GM21737 (cell line): ENCODE data around the gene BCO1.

ENCODE experiments used
- ATAC-seq: cut with Tn5 transposase; IDR thresholded peaks from one replicate; pipeline ENCODE4 v1.9.1; 2021; ENCODE audit warnings: mild to moderate bottlenecking, moderate library complexity; ENCODE audit not compliant: unreplicated experiment

BCO1 gene

DNA sequence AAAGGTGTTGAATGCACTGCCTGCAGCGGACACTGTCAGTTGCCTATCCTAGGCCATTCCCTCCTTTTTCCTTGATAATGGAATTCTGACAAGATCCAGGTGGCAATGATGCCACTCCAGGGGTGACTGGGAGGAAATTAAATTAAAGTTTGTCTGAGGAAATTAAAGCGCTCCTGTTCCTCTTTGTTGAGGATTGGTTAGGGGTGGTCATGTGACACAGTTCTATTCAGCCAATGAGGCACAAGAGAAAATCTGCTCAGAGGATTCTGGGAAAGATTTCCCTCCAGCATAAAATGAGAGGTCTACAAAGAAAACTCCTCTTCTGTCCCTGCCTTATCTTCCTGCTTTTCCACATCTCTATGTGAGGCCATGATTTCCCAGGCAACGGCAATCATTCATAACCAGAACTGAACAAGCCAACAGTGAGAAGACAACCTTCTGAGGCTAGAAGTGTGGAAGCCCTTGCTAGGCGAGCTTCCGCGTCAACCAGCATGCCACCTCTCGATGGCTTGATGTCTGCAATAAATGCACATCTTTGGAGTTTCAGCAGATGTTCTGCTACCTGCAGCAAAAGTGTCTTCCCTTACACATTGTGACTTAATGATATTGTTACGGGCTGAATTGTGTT, 5.6 kb upstream of the BCO1 start:
- ATAC-seq, result no peak

DNA sequence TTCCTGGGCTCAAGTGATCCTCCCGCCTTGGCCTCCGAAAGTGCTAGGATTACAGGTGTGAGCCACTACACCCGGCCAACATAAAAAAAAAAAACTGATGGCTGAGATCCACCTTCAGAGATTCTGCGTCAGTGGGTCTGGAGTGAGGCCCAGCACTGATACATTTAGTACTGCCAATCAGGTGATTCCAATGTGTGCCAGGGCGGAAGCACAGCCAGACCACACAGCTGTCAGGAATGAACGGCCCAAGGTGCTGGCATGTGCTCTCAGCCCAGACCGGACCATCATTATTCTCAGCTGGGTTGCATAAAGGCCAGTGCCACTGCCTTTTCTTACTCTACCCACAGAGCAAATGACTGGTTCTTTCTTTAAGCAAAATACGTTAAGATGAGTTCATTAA, 1.2 kb upstream of the BCO1 start:
- no peak for ATAC-seq

DNA sequence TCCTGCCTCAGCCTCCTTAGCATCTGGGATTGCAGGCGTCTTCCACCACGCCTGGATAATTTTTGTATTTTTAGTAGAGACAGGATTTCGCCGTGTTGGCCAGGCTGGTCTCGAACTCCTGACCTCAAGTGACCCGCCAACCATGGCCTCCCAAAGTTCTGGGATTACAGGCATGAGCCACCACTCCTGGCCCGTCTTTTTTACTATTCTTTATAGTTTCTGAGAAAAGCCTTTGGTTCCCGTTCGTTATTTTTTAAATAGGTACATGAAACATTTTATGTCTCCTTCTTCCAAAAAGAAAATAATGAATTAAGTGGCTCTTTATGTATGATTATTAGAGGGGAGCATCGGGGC, 570 bp upstream of the BCO1 start:
- ATAC-seq, result no peak

DNA sequence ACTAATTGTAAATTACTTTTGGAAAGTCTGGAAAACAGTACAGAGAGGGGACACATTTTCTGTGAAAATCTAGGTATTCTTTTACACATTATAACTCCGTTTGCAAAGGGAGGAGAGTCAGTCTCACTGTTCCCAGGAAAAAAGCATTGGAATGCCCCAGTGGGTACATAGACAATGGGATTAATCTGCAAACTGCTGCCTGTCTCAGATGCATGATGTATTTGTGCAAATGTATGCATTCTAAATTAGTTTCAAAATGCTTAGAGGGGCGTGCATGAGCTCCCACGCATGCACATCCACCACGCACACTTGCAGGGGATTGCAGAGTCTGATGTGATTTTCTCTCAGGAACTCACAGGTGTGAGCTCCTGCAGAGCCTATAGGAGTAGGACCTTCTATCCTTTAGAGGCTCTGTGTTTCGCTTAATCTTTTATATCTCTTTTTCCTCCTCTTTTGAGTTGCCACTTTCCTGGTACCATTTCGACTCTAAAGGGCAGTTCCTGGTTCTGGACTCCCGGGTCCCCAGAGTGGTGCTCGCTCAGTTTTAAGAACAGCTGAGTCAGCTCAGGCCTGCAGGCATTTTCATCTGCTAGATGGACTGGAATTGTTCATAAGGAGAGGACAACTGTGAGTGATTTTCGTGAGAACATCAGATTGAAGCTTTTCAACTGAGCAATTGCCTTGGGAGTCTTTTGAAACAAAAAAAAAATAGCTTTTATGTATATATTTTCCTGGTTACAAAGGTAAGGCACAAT, 1.1 kb downstream of the BCO1 start:
- ATAC-seq, result no peak

DNA sequence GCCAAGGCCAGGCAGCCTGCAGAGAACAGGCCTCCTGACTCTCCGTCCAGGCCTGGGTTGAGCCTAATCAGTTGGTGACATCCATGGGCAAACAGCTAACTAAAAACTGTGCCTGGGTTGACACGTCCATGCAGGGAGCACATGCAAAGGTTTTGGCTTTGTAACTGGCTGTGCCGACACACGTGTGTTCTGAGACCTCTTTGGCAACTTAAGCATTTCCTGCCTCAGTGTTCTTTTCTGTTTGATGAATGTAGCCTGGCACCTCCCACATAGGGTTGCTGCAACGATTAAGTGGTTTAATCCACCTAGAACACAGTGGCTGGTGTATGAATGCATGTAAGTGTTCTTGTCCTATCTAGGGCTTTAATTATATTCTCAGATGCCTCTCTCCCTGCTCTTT, 3.2 kb downstream of the BCO1 start:
- no peak for ATAC-seq

DNA sequence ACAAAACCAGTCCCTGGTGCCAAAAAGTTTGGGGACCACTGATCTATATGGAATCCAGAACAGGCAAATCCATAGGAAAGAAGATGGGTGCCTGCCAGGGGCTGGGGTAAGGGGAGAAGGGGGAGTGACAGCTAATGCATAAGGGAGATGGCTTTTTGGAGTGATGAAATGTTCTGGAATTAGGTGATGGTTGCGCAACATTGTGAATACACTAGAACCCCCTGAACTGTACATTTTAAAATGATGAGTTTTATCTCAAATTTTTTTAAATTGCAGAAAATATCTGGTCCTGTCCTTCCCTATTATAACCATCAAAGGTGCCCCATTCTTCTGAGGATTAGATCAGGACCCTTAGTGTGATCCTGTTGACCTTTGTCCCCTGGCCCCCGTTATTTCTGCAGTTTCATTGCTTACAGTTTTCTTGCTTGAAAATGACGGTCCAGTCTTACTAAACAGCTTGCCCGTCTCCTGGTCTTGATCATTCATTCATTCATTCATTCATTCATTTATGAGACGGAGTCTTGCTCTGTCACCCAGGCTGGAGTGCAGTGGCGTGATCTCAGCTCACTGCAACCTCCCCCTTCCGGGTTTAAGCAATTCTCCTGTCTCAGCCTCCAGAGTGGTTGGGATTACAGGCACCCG, 4.6 kb downstream of the BCO1 start:
- no peak for ATAC-seq

DNA sequence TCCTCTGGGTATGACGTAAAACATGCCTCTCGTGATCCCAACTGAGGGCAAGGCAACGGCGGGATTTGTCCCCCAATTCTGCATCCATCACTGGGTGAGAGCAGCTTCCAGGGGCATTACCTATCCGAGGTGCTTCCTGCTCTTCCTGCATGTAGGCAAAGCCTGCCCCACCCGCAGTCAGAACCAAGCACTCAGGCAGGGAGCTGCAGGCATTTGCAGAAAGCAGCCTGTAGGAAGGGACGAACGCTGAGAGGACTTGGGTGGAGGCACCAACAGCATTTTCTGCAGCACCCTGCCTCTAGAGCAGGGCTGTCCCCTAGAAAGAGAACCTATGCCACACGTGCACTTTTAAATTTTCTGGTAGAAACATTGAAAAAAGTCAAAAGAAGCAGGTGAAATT, 5.5 kb downstream of the BCO1 start:
- no peak for ATAC-seq

DNA sequence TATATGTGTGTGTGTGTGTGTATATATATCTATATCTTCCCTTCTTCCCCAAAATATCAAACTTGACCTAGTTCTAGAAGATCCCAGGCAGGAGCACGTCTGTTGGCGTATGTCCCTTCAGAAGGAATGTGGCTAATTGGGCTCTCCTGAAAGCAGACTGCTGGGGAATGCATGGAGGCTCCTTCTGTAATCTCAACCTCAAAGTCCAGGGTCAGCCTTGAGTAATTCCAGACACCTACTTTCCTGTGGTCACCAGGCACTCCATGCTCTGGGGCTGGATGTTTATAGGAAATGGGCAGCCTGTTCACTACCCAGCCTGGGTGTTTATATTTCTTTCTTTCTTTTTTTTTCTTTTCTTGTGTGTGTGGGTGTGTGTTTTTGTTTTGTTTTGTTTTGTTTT, 13.4 kb downstream of the BCO1 start:
- no peak for ATAC-seq

DNA sequence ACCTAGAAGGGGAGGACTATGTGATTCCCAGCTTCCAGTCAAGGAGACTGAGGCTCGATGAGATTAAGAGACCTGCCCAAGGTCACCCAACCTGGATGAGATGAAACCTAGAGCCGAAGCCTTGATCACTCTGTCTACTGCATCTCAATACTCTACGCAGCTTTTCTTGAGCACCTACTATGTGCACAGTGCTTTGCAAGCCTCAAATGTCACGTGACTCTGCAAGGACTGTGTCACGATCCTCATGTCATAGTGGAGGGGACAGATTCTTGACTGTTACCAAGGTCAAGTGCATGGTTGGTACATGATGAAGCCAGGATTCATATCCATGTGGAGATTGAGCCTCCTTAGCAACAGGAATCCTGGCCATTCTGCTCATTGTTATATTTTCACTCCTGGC, 14.7 kb downstream of the BCO1 start:
- ATAC-seq, result no peak

DNA sequence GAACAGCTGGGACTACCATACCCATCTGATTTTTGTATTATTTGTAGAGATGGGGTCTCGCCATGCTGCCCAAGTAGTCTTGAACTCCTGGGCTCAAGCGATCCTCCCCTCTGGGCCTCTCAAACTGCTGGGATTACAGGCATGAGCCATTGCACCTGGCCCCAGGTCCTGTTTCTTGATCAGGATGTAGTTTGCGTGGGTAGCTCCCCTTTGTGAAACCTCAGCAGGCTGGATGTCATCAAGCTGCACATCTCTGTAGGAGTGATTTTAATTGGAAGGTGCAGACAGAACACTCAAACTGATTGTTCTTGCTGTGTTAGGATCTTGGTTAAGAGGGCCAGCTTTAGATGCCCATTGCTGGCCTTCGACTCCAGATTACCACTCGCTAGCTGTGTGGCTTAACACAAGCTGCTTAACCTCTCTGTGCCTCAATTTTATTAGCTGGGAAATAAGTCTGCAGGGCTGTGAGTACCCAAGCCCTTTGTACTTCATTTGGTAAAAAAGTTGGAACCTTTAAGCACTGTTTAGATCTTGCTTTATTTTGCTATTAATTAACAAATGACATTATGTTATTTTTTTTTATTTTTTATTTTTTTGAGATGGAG, 16.5 kb downstream of the BCO1 start:
- ATAC-seq, result no peak

DNA sequence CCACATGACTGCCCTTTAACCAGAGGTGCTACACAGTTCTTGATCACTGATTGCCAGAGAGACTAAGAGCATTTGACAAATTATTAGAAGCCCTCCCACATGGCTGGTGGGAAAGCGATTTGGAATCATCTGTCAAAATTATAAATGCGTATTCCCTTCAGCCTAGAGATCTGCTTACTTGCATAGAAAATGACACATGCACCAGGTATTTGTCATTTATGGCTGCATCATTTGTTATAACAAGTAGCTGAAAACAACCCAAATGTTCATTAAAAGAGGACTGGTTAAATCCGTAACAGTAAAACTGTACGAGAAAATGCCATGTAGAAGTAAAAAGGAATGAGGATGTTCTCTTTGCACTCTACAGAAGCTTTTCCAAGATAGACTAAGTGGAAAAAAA, 21.4 kb downstream of the BCO1 start:
- ATAC-seq, result no peak

DNA sequence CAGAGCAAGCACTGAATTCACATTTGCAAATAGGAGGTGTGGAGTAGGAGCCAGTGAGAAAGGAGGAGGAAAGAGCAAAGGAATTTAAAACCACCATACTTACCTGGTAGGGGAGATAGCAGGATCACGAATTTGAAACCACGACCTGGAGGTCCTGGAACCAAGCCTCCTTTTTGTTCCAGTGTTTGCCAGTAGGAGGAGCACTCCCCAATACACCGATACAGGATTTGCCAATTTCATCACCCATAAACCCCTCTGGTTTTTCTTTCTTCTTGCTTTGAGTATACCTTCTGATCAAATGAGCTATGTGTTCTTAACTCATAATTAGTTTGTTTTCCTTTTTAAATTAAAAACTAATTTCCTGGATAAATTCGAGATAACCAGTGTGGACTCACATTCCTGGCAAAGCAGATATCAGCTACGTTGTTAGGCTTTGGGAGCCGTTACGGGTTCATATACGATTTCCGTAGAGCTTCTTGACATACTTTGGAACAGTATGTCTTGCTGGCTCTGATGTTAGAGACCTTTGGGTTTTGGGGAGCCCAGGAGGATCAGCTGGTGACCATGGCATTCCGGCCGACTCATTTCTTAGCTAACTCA, 22.7 kb downstream of the BCO1 start:
- ATAC-seq, result no peak

DNA sequence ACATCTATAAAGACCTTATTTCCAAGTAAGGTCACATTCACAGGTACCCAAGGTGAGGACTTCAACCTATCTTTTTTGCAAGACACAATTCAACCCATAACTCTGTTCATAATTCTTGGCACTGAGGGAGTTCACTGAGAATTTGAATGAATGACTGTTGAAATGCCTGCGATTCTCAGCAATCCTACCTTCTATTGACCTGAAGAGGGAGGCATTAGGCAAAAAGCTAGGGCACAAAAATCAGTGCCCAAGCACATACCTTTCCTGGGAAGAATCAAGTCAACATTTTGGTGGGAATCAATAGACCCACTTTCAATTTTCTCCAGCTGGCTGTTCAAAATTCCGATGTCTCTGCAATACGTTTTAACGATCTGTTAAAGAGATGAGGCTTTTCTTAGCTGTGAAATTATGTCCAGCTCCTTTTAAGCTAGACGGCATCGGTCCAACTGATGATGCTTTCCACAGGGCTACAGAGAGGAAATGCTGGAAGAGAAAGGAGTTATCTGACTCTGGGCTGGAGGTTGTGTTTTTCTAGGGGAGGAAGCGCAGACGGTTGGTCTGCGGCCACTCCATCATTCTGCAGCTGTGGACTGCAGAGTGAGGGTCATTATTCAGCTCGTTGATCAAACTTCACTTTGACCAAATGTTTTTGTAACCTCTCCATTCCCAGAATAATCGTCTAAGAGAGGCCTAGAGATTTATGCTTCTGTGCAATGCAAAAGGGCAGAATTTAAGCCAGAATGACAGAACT, 25.2 kb downstream of the BCO1 start:
- no peak for ATAC-seq

DNA sequence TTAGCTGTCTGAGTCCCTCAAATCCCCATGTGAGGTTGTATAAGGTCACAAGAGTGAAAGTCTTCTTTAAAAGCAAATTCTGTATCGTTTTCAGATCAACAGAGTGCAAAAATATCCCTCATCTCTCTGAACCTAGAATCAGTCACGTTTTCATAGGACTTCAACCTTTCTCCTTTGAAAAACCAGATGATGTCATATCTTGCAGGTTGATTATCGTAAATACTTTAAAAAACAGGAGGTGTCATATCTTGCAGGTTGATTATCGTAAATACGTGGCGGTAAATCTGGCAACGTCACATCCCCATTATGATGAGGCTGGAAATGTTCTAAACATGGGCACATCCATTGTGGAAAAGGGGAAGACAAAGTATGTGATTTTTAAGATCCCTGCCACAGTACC, 25.9 kb downstream of the BCO1 start:
- no peak for ATAC-seq

DNA sequence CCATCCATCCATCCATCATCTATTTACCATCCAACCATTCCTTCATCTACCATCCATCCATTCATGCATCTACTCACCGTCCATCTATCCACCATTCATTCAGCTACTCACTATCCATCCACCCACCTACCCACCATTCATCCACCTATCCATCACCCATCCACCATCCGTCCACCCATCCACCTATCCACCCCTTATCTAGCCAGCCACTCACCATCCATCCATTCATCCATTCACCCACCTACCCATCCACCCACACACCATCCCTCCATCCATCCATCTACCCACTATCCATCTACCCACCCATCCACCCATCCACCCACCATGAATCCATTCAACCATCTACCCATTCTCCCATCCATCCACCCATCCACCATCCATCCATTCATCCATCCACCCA, 26.6 kb downstream of the BCO1 start:
- no peak for ATAC-seq

DNA sequence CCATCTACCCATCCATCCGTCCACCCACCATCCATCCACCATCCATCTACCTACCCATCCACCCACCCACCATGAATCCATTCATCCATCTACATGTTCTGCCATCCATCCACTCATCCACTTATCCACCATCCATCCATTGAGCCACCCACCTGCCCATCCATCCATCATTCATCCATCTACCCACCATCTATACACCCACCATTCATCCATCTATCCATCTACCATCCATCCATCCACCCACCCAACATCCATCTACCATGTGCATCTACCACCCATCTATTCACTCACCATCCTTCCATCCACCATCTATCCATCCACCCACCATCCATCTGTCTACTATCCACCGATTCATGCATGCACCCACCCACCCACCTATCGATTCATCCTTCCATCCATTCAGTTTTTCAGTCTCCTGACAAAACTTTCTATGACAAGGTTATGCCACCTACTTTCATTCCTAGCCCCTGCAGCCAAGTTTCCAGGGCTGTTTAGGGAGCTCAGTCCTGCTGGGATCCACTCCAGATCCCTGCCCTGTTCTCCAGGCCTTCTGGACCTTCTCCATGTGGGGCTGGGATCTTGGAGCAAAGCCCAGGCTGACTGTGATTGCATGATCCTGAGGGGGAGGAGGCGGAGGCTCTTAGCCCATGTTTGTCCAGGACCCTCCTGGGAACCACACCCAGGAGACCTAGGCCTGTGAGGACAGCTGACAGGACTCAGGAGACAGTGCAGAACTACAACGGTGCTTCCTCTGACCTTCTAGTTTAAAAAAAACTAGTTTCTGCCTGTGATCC, 27.4 kb downstream of the BCO1 start:
- no peak for ATAC-seq

DNA sequence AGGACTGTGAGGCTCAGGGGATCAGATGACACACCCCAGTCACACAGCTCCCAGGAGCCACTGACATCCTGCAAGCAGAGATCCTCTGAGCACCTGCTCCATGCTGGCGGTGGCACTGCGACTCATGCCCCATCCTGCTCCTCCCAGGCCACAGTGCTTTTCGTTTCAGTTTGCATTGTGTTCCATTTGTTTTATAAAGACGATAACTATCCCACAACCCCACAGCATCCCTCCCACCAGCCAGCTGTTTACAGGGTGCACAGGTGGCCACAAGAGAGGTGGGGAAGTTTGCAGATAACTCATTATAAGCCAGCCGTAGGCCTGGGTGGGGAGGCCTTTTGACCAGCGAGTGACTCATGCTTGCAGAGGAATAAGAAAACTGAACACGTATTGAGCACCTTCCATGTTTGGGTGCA, 28.2 kb downstream of the BCO1 start:
- no peak for ATAC-seq

DNA sequence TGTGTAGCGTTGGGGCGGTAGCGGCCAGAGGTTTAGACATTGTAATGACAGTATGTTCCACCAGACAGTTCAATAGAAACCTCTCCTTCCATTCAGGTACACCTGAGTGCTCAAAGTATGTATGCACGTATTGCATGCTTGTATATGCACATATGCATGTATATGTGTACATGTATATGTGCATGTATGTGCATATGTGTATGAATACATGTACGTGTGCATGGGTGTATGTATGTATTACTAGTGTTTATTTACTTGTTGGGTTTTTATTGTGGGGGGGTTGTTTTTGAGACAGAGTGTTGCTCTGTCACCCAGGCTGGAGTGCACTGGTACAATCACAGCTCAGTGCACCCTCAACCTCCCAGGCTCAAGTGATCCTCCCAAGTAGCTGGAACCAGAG, 30.0 kb downstream of the BCO1 start:
- no peak for ATAC-seq

DNA sequence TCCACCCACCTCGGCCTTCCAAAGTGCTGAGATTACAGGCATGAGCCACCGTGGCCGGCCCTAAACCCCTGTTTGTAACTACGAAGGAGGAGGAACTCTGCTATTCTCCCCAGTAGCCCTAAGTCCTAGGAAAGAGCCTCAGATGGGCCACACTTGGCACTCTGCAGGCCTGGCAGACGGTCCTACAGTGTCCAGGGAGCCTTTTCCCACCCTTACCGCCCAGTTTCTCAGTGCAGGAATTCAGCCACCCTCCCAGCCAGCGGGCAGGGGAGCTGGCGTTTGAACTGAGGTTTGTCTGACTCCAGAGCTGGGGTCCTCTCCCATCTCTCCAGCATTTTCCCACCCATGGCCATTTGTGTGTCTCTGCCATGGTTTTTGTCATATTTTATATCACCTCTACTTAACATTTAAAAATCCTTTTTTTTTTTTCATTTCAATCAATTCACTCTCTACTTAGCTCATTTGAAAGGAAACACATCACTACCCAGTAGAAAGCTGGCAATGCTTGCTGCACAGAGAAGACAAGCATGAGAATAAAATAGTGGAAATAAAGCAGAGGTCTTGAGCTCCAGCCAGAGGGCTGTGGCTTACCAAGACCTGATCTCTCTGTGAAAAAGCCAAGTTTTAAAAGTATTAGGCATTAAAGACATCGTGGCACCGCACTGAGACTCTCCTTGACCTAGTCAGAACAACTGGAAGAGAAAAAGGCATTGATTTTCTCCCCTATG, 34.9 kb downstream of the BCO1 start:
- ATAC-seq, result no peak
